Endothelial cell of umbilical vein (primary cell): ENCODE data around the gene TFDP2. TPM values are rescaled to one million over a fixed set of nuclear protein-coding genes. Genes with fewer than 3 reads are reported as not detected.

Experiments used
- BruUV-seq: library from RNA; stranded (reverse); fragments of 400-500 nt; replicated peaks from 2 replicates; lab custom pipeline; 2021; lab: Mats Ljungman, UMichigan
- CTCF ChIA-PET: fragments of 300-600, 350-600 bp; sonication (Branson Sonifier 250); formaldehyde crosslinking; loops from one replicate; lab custom pipeline; 2021; ENCODE audit warnings: antibody characterized with exemption, inconsistent platforms; lab: Charles Lee
- POLR2A ChIA-PET: fragments of 300-600, 350-600 bp; sonication (Branson Sonifier 250); formaldehyde crosslinking; loops from one replicate; lab custom pipeline; 2021; ENCODE audit warnings: antibody characterized with exemption, inconsistent platforms; lab: Charles Lee
- DNase-seq: peaks from one replicate; pipeline ENCODE4 v3.0.0-alpha.2; 2011; ENCODE audit warnings: low read depth, low spot score
- FAIRE-seq: peaks from 2 replicates; lab custom pipeline; 2011; peaks lifted over from hg19 to GRCh38; lab: Jason Lieb, UNC
- H2AFZ ChIP-seq: 2 replicates; pipeline ENCODE4 v1.6.0; 2012; ENCODE audit warnings: low read depth, low read length, control low read depth, inconsistent platforms
- H3K27ac ChIP-seq: 2 replicates; pipeline ENCODE4 v1.5.1; 2011; ENCODE audit warnings: low read depth, mild to moderate bottlenecking, control low read depth, low read length, moderate library complexity; ENCODE audit not compliant: insufficient read depth
- H3K27me3 ChIP-seq, 2 experiments: 2 replicates each; pipeline versions ENCODE4 v1.6.0 to v1.6.1; 2011; ENCODE audit warnings: low read length in 2 of 2, mixed read lengths in 1 of 2; ENCODE audit not compliant: control insufficient read depth in 2 of 2, insufficient read depth in 2 of 2
- H3K36me3 ChIP-seq, 2 experiments: 2 replicates in 1 of 2; 3 replicates in 1 of 2; pipeline ENCODE4 v1.5.1; 2011; ENCODE audit warnings: low read length in 2 of 2, mild to moderate bottlenecking in 1 of 2, moderate library complexity in 1 of 2; ENCODE audit not compliant: control insufficient read depth in 2 of 2, insufficient read depth in 2 of 2; ENCODE audit errors: extremely low read depth in 1 of 2
- H3K4me1 ChIP-seq: 3 replicates; pipeline ENCODE4 v1.5.1; 2011; ENCODE audit warnings: mild to moderate bottlenecking, low read length; ENCODE audit not compliant: control insufficient read depth, insufficient read depth; ENCODE audit errors: extremely low read depth
- H3K4me2 ChIP-seq: 2 replicates; pipeline ENCODE4 v1.6.1; 2011; ENCODE audit warnings: low read length, control low read depth, mixed read lengths; ENCODE audit not compliant: insufficient read depth
- H3K4me3 ChIP-seq, 3 experiments: fragments of 200-600 bp in 1 of 3; sonication (generic), shearing (Covaris generic) in 1 of 3; replicated peaks in 1 of 3; 2 replicates each; pipeline ENCODE4 v1.5.1; 2011 to 2016; ENCODE audit warnings: control low read depth in 3 of 3, low read length in 3 of 3, mild to moderate bottlenecking in 2 of 3, inconsistent platforms in 1 of 3, low read depth in 1 of 3, moderate library complexity in 1 of 3; ENCODE audit not compliant: insufficient read depth in 1 of 3
- H3K79me2 ChIP-seq: 2 replicates; pipeline ENCODE4 v1.6.0; 2012; ENCODE audit warnings: low read length, inconsistent platforms; ENCODE audit not compliant: control insufficient read depth, insufficient read depth
- H3K9ac ChIP-seq: replicated peaks from 2 replicates; pipeline ENCODE3; 2011; ENCODE audit warnings: low read length, control low read depth; ENCODE audit not compliant: insufficient read depth; ENCODE audit errors: extremely low read depth
- H3K9me1 ChIP-seq: replicated peaks from 3 replicates; pipeline ENCODE4 v1.6.0; 2011; ENCODE audit warnings: mild to moderate bottlenecking, low read length; ENCODE audit not compliant: control insufficient read depth, insufficient read depth; ENCODE audit errors: extremely low read depth
- H3K9me3 ChIP-seq: replicated peaks from 2 replicates; pipeline ENCODE4 v1.5.1; 2012; ENCODE audit warnings: low read length, inconsistent platforms; ENCODE audit not compliant: control insufficient read depth, insufficient read depth
- H4K20me1 ChIP-seq: replicated peaks from 2 replicates; pipeline ENCODE3; 2011; ENCODE audit warnings: mild to moderate bottlenecking, low read length; ENCODE audit not compliant: control insufficient read depth, insufficient read depth; ENCODE audit errors: extremely low read depth
- CTCF ChIP-seq, 2 donors: IDR thresholded peaks; 1 replicate in 1 of 2; 2 replicates in 1 of 2; pipeline ENCODE4 v1.5.1; 2011; ENCODE audit warnings: low read length in 2 of 2, mild to moderate bottlenecking in 2 of 2, moderate library complexity in 2 of 2, control low read depth in 1 of 2, inconsistent platforms in 1 of 2, low read depth in 1 of 2; ENCODE audit not compliant: insufficient read depth in 1 of 2; ENCODE audit errors: extremely low read depth in 1 of 2
- EZH2 ChIP-seq: IDR thresholded peaks from 2 replicates; pipeline ENCODE4 v1.6.1; 2012; ENCODE audit warnings: borderline replicate concordance, low read depth, mild to moderate bottlenecking, moderate library complexity, low read length, inconsistent platforms; ENCODE audit not compliant: severe bottlenecking
- FOS ChIP-seq: IDR thresholded peaks from 2 replicates; pipeline ENCODE4 v1.6.1; 2011; ENCODE audit warnings: mild to moderate bottlenecking, low read length, moderate library complexity, borderline replicate concordance; ENCODE audit not compliant: insufficient read depth
- GATA2 ChIP-seq: IDR thresholded peaks from 2 replicates; pipeline ENCODE4 v1.7.0; 2011; ENCODE audit warnings: low read depth, mild to moderate bottlenecking, moderate library complexity, mixed read lengths, low read length; ENCODE audit not compliant: insufficient read length, insufficient read depth
- JUN ChIP-seq: IDR thresholded peaks from 2 replicates; pipeline ENCODE4 v1.6.1; 2011; ENCODE audit warnings: borderline replicate concordance, low read depth; ENCODE audit not compliant: insufficient read length, insufficient read depth
- MAX ChIP-seq: IDR thresholded peaks from 2 replicates; pipeline ENCODE4 v1.6.1; 2011; ENCODE audit not compliant: insufficient read depth, insufficient read length
- MYC ChIP-seq: IDR thresholded peaks from one replicate; pipeline ENCODE4 v1.6.1; 2011; ENCODE audit warnings: mild to moderate bottlenecking, low read depth, low read length
- POLR2A ChIP-seq: IDR thresholded peaks from 2 replicates; pipeline ENCODE4 v1.6.1; 2012; ENCODE audit warnings: low read depth, mild to moderate bottlenecking, control low read depth, low read length
- POLR2AphosphoS5 ChIP-seq: IDR thresholded peaks from 2 replicates; pipeline ENCODE4 v1.6.1; 2012; ENCODE audit warnings: low read depth, mild to moderate bottlenecking, control low read depth, low read length, moderate library complexity; ENCODE audit not compliant: insufficient read depth
- dilution Hi-C: fragments of 300-500 bp; cut with MboI; formaldehyde crosslinking; loops from one replicate; pipeline ENCODE4 v1.15.0; 2019; ENCODE audit warnings: low sequenced_read_pairs; ENCODE audit not compliant: extremely low pct_ligation_motif_present
- intact Hi-C: fragments of 100-400 bp; cut with micrococcal nuclease; formaldehyde crosslinking; loops from one replicate; pipeline ENCODE4 v1.10.0; 2022
- polyA plus RNA-seq, 4 experiments: library from polyadenylated mRNA; depleted of rRNA in 3 of 4; stranded (reverse) in 3 of 4; unstranded in 1 of 4; fragments of >200 nt; gene quantifications; 2 replicates each; pipeline versions ENCODE4 v1.2.1 to v1.2.3, GENCODE V29; 2011 to 2012; ENCODE audit warnings: missing spikeins in 1 of 4
- total RNA-seq: library from RNA; stranded (reverse); gene quantifications from 2 replicates; pipeline ENCODE4 v1.2.3, GENCODE V29; 2021

TFDP2 gene
- total and polyA plus RNA-seq, 2 donors (not counting 3 experiments of a cell fraction or from before 2014, with no cell fraction given) = 8.5 to 21.5 TPM

- no peaks in the 10 kb centered on the region for H3K36me3 ChIP-seq
- no peaks in the 10 kb centered on the region for H3K27me3 ChIP-seq
- POLR2A ChIA-PET = no interaction called here
- dilution Hi-C loops (no loop called here), intact Hi-C loops (no loop called here)
- no peak for TF ChIP-seq POLR2A
- no peak for TF ChIP-seq EZH2
- no peak for TF ChIP-seq MYC
- no peak overlapping the region for H2AFZ ChIP-seq
- H3K9ac ChIP-seq = no peak overlapping the region
- H3K9me1 ChIP-seq = no peaks in the 10 kb centered on the region
- no peaks in the 10 kb centered on the region for H3K79me2 ChIP-seq
- no peak overlapping the region for H3K27ac ChIP-seq
- FAIRE-seq (no peak), DNase-seq (no peak)
- H3K9me3 ChIP-seq = no peaks in the 10 kb centered on the region
- no peaks in the 10 kb centered on the region for H4K20me1 ChIP-seq
- peaks cover 7% of the 10 kb centered on the region for H3K4me1 ChIP-seq
- BruUV-seq = no TSS peak
- no peak overlapping the region for H3K4me3 ChIP-seq
- no peak overlapping the region for H3K4me2 ChIP-seq
- CTCF ChIA-PET = interaction anchor here (1.3 kb wide), 1 partner anchor 14 kb away, joined by 3 read pairs; no protein-coding TSS in a partner anchor
Measured at GRCh38 chr3:142026333-142026732, 123.0 kb downstream of the TFDP2 start.

GRCh38 chr3:142022381-142022780 is 127.0 kb downstream of the TFDP2 start:
- intact Hi-C loops (no loop called here), dilution Hi-C loops (no loop called here)
- FAIRE-seq (no peak), DNase-seq (peak; percentile 6)
- Histone ChIP-seq H3K9me1 (no peaks in the 10 kb centered on the region), H3K4me1 (peaks cover 16% of the 10 kb centered on the region), H3K27ac (no peak overlapping the region), H3K27me3 (no peaks in the 10 kb centered on the region), H3K79me2 (no peaks in the 10 kb centered on the region), H3K9me3 (no peaks in the 10 kb centered on the region), H3K36me3 (no peaks in the 10 kb centered on the region), H3K4me3 (no peak overlapping the region), H4K20me1 (no peaks in the 10 kb centered on the region), H2AFZ (no peak overlapping the region), H3K9ac (no peak overlapping the region), H3K4me2 (no peak overlapping the region)
- no peak for TF ChIP-seq CTCF (IDR thresholded peaks at IDR 0.05; ENCODE audit: extremely low read depth in 1 of 2, insufficient read depth in 1 of 2, low read depth in 1 of 2, low read length in 2 of 2)
- no peak for TF ChIP-seq GATA2
- TF ChIP-seq EZH2 = no peak
- TF ChIP-seq FOS = no peak
- TF ChIP-seq MYC = no peak
- TF ChIP-seq JUN = no peak
- TF ChIP-seq POLR2A = no peak
- no peak for TF ChIP-seq MAX
- TF ChIP-seq POLR2AphosphoS5 = no peak
- POLR2A ChIA-PET = no interaction called here
- CTCF ChIA-PET = no interaction called here
- no TSS peak for BruUV-seq
